H1 (cell line): ENCODE measurements around the gene ENTR1. TPM values are rescaled to one million over a fixed set of nuclear protein-coding genes. Genes with fewer than 3 reads are reported as not detected.

Experiments used
- CHD2 ChIP-seq: IDR thresholded peaks from 2 replicates; pipeline ENCODE4 v1.6.1; 2012; ENCODE audit warnings: low read length, improper control_type of control experiment
- KDM4A ChIP-seq: IDR thresholded peaks from one replicate; pipeline ENCODE4 v1.7.1; 2012; ENCODE audit warnings: low read depth, mild to moderate bottlenecking, moderate library complexity, low read length, inconsistent platforms; ENCODE audit not compliant: severe bottlenecking
- PHF8 ChIP-seq: fragments of 200-600 bp; sonication (generic); conservative IDR thresholded peaks from 2 replicates; pipeline ENCODE4 v1.7.1; 2012; ENCODE audit warnings: low read depth, mild to moderate bottlenecking, inconsistent platforms, low read length, moderate library complexity
- POLR2A ChIP-seq, 2 experiments: IDR thresholded peaks; 1 replicate in 1 of 2; 2 replicates in 1 of 2; pipeline ENCODE4 v1.6.1; 2011; ENCODE audit warnings: low read depth in 2 of 2, low read length in 2 of 2, mild to moderate bottlenecking in 2 of 2; ENCODE audit errors: control extremely low read depth in 1 of 2
- TAF1 ChIP-seq: IDR thresholded peaks from 2 replicates; pipeline ENCODE4 v1.6.1; 2011; ENCODE audit warnings: mild to moderate bottlenecking, low read depth, low read length
- YY1 ChIP-seq: IDR thresholded peaks from 2 replicates; pipeline ENCODE4 v1.6.1; 2011; ENCODE audit warnings: low read depth, mild to moderate bottlenecking, low read length
- polyA plus RNA-seq, 7 experiments: library from polyadenylated mRNA; depleted of rRNA in 3 of 7; stranded (reverse) in 5 of 7; unstranded in 2 of 7; fragments of >200 nt in 5 of 7; fragments of 200-250 nt in 2 of 7; gene quantifications; 1 replicate in 5 of 7; 2 replicates in 1 of 7; 4 replicates in 1 of 7; pipeline versions ENCODE4 v1.2.1 to v1.2.3, GENCODE V29; 2011 to 2013; ENCODE audit warnings: missing spikeins in 2 of 7, mixed read lengths in 2 of 7
- total RNA-seq: library from RNA; stranded (reverse); fragmentation: NEBNext Ultra II Directional; extraction: Animal tissue kit (Norgen Biotek cat#: 25700); gene quantifications from 2 replicates; pipeline ENCODE4 v1.2.1, GENCODE V29; 2021

Gene ENTR1
- total and polyA plus RNA-seq, 2 of the 8 experiments (the other 6 are each of a cell fraction or from before 2014, with no cell fraction given), result 65.2 to 102 TPM

DNA sequence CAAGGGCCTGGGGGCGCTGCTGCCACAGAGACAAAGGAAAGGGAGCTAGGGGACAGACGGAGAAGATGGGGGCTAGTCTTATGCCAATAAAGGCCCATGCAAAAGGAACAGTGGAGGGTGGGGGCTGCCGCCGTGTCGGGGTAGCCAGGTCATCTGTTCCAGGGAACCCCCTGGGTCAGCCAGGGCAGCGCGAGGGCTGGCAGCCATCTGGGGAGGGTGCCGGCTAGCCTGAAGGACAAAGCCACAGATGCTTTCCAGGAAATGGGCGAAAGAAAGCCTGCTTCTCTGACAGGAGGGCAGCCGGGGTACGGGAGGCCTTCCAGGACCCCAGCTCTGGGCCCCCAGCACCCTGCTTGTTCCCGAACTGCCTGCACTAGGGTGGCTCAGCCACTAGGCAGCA lies 35.3 kb downstream of the ENTR1 start (continued):
- TF ChIP-seq KDM4A (no peak), POLR2A (IDR thresholded peaks at IDR 0.05; ENCODE audit: control extremely low read depth in 1 of 2, low read depth in 2 of 2, low read length in 2 of 2) (no peak), TAF1 (no peak), YY1 (no peak), PHF8 (no peak), CHD2 (no peak)
